Ammon's horn (tissue), 1 donor: ENCODE data around the gene FAM131C.
"Not testable (repeated sequence)": the region's sequence is repeated elsewhere in the genome, so short reads cannot be mapped to it uniquely, and the experiment has no call there.

Experiments used
- DNase-seq: peaks from one replicate; pipeline ENCODE4 v3.0.0-alpha.2; 2016; ENCODE audit warnings: low spot score

Gene FAM131C

GRCh38 chr1:16076031-16076864 is 2.8 kb upstream of the FAM131C start:
- no peak for DNase-seq

DNA sequence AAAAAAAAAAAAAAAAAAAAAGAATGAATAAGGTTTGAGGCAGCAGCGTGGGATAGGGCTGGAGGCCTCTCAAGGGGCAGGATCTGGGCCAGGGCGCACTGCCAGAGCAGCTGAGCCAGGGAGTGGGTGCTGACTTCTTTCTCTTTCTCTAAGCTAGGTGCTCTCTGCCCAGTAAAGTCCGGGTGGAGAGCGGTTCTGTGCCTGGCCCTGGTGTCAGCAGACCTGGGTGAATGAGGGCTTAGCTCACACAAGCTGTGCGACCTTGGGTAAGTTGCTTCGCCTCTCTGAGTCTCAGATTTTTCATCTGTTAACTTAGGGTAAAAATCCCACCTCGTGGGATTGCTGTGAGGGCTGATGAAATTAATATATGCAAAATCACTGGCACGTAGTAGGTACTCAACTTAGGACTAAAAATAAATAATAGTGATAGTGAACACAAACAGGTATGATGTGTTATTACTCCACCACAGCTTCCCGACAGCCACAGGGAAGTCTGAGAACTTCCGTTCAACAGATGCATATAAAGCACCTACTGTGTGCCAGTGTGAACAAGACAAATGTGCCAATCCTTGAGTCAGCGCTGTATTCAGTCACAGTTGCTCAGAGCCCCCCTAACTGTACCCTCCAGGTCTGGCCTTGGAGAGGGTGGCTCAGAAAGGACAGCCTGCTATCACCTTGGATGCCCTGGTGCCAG is 2.0 kb upstream of the FAM131C start:
- peak; percentile 55 for DNase-seq

DNA sequence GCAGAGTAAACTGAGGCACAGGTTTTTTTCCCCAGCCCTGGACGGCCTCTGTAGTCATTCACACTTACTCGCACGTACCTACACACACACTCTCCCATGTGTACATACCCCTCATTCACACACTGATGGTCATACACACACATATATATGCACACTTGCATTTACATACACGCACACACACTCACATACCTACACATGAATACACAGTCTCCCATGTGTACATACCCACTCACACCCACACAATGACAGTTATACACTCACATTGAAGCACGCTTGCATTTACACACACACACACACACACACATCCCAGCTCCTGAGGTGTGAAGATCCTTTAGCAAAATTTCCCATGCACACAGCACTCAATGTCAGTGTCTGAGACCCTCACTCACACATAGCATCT is 766 bp upstream of the FAM131C start:
- DNase-seq, result no peak

DNA sequence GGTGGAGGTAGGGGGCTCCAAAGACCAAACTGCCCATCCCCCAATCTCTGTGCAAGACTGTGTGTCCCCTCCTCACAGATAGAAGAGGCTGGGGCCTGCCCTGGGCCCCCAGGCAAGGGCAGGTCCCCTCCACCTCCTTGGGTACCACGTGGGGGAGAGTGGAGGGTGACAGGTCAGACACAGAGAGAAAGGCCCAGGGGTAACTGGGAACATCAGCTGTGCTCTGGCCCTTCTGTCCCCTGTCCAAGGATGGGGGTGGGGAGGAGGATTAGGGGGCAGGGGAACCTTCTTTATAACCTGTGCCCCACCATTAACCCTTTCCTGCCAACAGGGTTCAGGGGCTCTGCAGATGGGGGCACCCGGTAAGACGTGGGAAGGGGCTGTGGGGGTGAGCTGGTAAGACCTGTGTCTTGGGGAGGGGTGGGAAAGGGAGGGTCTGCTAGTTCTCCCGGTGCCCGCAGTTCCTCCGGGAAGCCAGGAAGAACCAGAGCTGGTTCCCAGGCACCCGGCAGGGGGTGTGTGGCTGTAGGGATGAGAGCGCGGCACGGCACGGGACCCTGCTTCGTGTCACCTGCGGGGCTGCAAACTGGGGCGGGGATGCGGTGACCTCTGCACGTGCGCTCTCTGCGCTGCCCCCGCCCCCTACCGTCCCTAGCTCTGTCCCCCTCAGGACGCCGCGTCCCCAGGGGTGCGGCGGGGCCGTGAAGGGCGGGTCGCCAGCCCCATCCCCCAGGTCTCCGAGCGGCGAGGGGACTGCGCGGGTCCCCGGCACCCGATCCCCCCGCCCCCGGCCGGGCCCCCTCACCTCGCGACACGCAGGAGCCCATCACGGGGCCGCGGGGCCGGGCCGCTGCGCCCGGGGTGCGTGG is 601 bp downstream of the FAM131C start:
- DNase-seq, result no peak

- no peak for DNase-seq
Measured at GRCh38 chr1:16072095-16072494, 1.4 kb downstream of the FAM131C start.

DNA sequence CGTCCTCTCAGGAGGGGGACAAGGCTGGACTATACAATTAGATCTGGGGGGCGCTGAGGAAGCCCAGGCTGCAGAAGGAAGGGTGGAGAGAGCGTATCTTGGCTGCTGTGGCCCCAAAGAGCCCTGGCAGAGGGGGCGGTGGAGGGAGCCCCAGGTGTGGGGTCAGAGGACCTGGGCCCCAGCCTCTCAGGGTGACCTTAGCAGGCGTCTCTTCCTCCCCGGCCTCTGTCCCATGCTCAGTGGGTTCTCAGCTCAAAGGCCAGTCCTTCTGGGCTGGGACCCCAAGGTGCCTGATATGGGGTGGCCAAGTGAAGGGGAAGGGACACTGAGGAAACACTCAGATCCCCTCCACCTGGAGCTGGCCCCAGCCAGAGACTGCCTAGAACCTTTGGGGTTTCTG is 1.8 kb downstream of the FAM131C start:
- DNase-seq, result no peak

DNA sequence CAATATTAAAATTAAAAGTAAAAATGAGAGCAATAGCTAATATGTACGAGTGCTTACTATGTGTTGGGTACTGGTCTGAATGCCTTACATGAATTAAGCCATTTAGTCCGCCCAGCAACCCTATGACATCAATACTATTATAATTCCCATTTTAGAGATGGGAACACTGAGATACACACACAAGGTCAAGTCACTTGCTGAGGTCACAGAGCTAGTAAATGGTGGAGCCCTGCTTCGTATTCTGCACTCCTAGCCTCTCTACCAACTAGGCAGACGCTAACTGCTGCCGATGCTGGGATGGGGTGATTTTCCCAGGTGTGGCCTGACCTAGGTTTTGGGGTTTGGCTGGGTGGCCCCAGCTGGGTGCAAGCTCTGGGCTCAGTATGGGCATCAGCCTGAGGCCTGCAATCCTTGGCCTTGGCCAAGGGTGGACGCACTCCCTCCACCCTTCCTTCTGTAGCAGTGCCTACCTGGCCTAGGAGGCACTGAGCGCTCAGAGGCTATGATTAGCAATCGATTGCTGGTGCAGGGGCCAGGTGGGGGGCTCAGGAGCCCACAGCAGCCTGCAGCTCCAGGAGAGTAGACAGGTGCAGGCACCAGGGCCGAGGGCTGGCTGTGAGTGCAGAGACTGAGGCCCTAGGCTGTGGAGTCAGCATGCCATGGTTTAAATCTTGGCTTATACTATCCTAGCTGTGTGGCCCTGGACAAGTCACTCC is 2.7 kb downstream of the FAM131C start:
- no peak for DNase-seq

GRCh38 chr1:16068356-16069270 is 4.8 kb downstream of the FAM131C start:
- DNase-seq, result peak; percentile 66

- no peak for DNase-seq
Measured at GRCh38 chr1:16067933-16068332, 5.5 kb downstream of the FAM131C start.

- DNase-seq, result no peak
Measured at GRCh38 chr1:16067127-16067768, 6.2 kb downstream of the FAM131C start.

DNA sequence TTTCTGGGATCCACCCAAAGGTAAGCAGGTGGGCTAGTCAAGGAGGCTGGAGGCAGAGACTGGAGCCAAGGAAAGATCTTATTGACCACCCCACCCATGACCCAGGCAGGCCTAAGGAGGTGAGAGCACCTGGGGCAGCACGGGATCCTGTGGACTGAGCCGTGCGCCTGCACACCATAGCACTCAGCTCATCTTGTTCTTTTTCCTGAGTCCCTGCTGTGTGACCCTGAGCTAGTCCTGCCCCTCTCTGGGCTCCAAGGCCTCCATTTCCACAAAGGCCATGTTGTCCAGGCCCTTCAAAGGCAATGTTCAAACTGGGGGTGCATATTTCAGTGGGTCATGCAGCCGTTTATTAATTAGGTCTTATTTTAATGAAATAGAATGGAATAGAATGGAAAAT is 7.2 kb downstream of the FAM131C start:
- no peak for DNase-seq

DNA sequence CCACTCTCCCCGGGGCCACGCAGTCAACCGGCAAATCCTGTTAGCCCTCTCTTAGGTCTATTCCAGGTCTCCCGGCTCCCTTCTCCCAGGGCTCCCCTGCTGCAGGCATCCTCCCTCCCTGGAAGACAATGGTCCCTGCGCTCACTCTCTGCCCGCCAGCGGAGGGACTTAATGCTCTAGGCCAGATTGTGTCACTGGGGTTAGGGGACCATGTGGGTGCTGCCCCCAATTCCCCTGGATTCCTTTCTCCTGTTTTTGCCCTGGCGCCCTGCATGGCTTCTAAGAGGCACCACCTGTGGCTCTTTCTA is 8.2 kb downstream of the FAM131C start:
- DNase-seq, result no peak

GRCh38 chr1:16064536-16065268 is 8.7 kb downstream of the FAM131C start:
- DNase-seq, result no peak

DNA sequence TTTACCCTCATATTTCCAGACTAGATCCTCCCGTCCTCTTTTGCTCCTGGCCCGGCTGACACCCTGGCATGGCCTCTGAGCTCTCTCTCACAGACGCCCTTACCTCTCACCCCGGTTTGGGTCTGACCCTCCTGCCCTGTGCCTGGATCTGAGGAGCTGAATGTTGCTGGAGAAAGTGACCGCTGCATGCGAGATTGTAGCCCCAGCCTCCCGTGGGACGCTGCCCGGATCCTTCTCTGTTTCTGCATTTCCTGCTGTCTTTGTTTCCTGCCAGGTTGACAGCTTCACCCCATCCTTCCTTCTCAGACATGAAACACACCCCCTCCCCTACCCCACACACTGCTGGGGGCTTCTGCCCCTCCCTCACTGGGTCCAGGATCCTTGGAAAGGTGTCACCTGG is 9.5 kb downstream of the FAM131C start:
- DNase-seq, result no peak

DNA sequence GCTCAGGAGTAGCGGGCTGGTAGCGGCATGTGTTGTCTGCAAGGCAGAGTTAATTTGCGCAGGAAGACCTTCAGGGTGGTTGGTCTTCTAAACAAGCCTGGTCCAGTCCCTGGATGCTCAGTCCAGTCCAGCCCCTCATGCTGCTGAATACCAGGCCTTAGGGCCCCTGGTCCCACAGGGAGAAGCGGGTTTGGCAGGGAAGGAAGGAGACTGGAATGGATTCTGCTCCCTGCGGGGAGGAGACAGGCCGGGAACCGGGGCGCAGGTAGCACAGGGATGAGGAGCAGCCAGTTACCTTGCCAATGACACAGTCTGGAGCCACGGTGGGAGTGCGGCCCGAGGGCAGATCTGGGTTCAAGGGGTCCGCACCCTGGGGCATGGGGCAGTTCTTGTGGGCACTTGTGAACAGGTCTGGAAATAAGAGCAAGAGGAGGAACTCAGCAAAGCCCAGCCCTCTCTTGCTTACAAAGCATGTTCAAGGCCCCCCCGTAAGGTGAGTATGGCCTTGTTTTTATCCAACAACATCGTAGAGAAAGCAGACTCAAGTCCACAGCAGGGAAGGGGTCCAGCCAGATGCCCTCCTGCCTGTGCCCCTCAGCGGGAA is 10.1 kb downstream of the FAM131C start:
- DNase-seq, result no peak

- not testable (repeated sequence) for DNase-seq
Measured at GRCh38 chr1:16062687-16063075, 10.8 kb downstream of the FAM131C start.

DNA sequence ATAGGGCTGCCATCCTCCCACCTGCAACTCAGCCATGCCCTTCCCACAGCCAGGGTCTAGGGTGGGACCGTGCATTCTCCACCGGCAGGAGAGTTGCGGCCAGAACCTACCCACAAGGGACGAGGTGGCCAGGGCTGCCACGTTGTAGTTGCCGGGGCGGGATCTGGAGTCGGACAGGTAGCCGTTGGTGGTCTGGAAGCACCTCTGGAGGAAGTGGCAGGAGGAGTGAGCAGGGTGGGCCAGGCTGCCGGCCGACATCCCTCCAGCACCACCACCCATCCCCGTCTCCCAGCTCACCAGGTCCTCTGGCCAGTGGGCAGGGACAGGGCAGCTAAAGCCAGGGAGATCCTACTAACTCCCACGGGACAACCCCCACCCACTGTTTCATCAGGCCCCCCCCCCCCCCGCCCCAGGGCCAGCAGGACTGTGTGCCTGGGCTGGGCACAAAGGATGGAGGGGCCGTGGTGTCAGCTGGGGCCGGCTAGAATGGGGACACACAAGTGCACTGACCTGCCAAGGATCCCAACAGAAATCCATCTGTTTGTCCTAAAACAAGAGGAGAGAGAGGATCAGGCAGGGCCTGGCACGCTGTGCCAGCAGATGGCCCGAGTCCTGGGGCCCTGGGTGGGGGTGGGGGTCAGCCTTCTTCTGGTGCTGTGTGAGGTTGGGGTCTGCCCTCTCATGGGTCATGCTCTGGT is 11.3 kb downstream of the FAM131C start:
- not testable (repeated sequence) for DNase-seq

DNA sequence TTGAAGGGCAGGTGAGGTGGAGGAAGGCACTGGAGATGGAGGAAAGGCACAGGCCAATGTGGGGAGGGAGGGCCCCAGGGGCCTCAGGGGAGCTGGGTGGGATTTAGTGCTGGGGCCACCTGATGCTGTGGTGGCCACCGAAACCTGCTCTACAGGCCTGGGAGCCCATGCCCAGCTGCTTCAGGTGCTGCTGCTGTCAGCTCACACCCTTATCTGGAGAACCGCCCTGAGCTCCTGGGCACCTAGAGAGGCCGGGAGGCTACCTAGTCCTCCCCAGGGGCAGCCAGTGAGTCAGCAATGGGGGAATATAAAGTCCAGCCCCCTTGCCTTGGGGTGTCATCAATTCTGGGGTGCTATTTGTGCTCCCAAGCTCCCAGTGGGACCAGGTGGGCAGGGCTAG is 12.2 kb downstream of the FAM131C start:
- no peak for DNase-seq
